Measurements from ENCODE around the gene DCHS1.
A peak's percentile ranks its signal among the peaks of the same experiment; 100 is the strongest.

DCHS1 gene

GRCh38 chr11:6604081-6604626 lies 51.5 kb downstream of the DCHS1 start:
- WGBS, 2 experiments, result 0% methylated on average over 20 of the region's 20 CpGs
- Histone ChIP-seq H3K27me3 (ENCODE audit: control insufficient read depth, insufficient read depth, low read length, poor library complexity, severe bottlenecking) (no peaks in the 10 kb centered on the region), H3K4me3 (ENCODE audit: insufficient read depth, low read depth, low read length) (peak overlapping the region; percentile 57), H3K4me1 (ENCODE audit: control insufficient read depth, insufficient read depth, low read length) (peaks cover 26% of the 10 kb centered on the region), H3K9me3 (ENCODE audit: control insufficient read depth, low read length) (no peaks in the 10 kb centered on the region), H3K36me3 (ENCODE audit: control insufficient read depth, insufficient read depth, low read length) (peaks cover 32% of the 10 kb centered on the region), H3K27ac (ENCODE audit: insufficient read depth, low read depth, low read length, poor library complexity, severe bottlenecking) (peak overlapping the region; percentile 86)

- H3K4me3 ChIP-seq (ENCODE audit: insufficient read depth, low read depth, low read length), result peak within 1 kb of the TSS; percentile 57
- no peaks in the 10 kb centered on the region for H3K9me3 ChIP-seq (ENCODE audit: control insufficient read depth, low read length)
- H3K27me3 ChIP-seq (ENCODE audit: control insufficient read depth, insufficient read depth, low read length, poor library complexity, severe bottlenecking), result no peaks in the 10 kb centered on the region
- 0% methylated on average over 72 of the region's 72 CpGs for WGBS, 2 experiments
- peaks cover 27% of the 10 kb centered on the region for H3K36me3 ChIP-seq (ENCODE audit: control insufficient read depth, insufficient read depth, low read length)
- peaks cover 26% of the 10 kb centered on the region for H3K4me1 ChIP-seq (ENCODE audit: control insufficient read depth, insufficient read depth, low read length)
- H3K27ac ChIP-seq (ENCODE audit: insufficient read depth, low read depth, low read length, poor library complexity, severe bottlenecking), result peak within 1 kb of the TSS; percentile 86
These were observed 52.1 kb downstream of the DCHS1 start, which contains the start of the genes ILK and RRP8 for GRCh38 chr11:6603287-6604080. Gene ILK, plus strand, starts transcription at chr11:6603774. Its CDS starts 498 bp downstream, at chr11:6604272. Gene RRP8, minus strand, starts transcription at chr11:6603616. Its CDS starts 114 bp downstream, at chr11:6603502.

GRCh38 chr11:6602096-6602940 lies 53.3 kb downstream of the DCHS1 start:
- Histone ChIP-seq H3K36me3 (ENCODE audit: control insufficient read depth, insufficient read depth, low read length) (peaks cover 21% of the 10 kb centered on the region), H3K4me1 (ENCODE audit: control insufficient read depth, insufficient read depth, low read length) (peaks cover 26% of the 10 kb centered on the region), H3K27me3 (ENCODE audit: control insufficient read depth, insufficient read depth, low read length, poor library complexity, severe bottlenecking) (no peaks in the 10 kb centered on the region), H3K27ac (ENCODE audit: insufficient read depth, low read depth, low read length, poor library complexity, severe bottlenecking) (no peak overlapping the region), H3K4me3 (ENCODE audit: insufficient read depth, low read depth, low read length) (peak overlapping the region; percentile 57), H3K9me3 (ENCODE audit: control insufficient read depth, low read length) (no peaks in the 10 kb centered on the region)
- 75 to 76% methylated on average over 6 to 7 of the region's 7 CpGs for WGBS, 2 experiments

GRCh38 chr11:6601041-6601461 lies 54.6 kb downstream of the DCHS1 start:
- peaks cover 18% of the 10 kb centered on the region for H3K4me1 ChIP-seq (ENCODE audit: control insufficient read depth, insufficient read depth, low read length)
- no peak overlapping the region for H3K27ac ChIP-seq (ENCODE audit: insufficient read depth, low read depth, low read length, poor library complexity, severe bottlenecking)
- WGBS, 2 experiments, result 95 to 98% methylated on average over 13 of the region's 13 CpGs
- H3K27me3 ChIP-seq (ENCODE audit: control insufficient read depth, insufficient read depth, low read length, poor library complexity, severe bottlenecking), result no peaks in the 10 kb centered on the region
- no peaks in the 10 kb centered on the region for H3K9me3 ChIP-seq (ENCODE audit: control insufficient read depth, low read length)
- peaks cover 21% of the 10 kb centered on the region for H3K36me3 ChIP-seq (ENCODE audit: control insufficient read depth, insufficient read depth, low read length)
- no peak overlapping the region for H3K4me3 ChIP-seq (ENCODE audit: insufficient read depth, low read depth, low read length)

GRCh38 chr11:6599881-6600390 lies 55.7 kb downstream of the DCHS1 start:
- H3K27me3 ChIP-seq (ENCODE audit: control insufficient read depth, insufficient read depth, low read length, poor library complexity, severe bottlenecking), result no peaks in the 10 kb centered on the region
- H3K9me3 ChIP-seq (ENCODE audit: control insufficient read depth, low read length), result no peaks in the 10 kb centered on the region
- no peak overlapping the region for H3K4me3 ChIP-seq (ENCODE audit: insufficient read depth, low read depth, low read length)
- H3K27ac ChIP-seq (ENCODE audit: insufficient read depth, low read depth, low read length, poor library complexity, severe bottlenecking), result no peak overlapping the region
- H3K36me3 ChIP-seq (ENCODE audit: control insufficient read depth, insufficient read depth, low read length), result peaks cover 21% of the 10 kb centered on the region
- 94% methylated on average over 2 of the region's 2 CpGs for WGBS, 2 experiments
- peaks cover 12% of the 10 kb centered on the region for H3K4me1 ChIP-seq (ENCODE audit: control insufficient read depth, insufficient read depth, low read length)

GRCh38 chr11:6599449-6599848 lies 56.2 kb downstream of the DCHS1 start:
- Histone ChIP-seq H3K9me3 (ENCODE audit: control insufficient read depth, low read length) (no peaks in the 10 kb centered on the region), H3K4me1 (ENCODE audit: control insufficient read depth, insufficient read depth, low read length) (peaks cover 10% of the 10 kb centered on the region), H3K27ac (ENCODE audit: insufficient read depth, low read depth, low read length, poor library complexity, severe bottlenecking) (no peak overlapping the region), H3K4me3 (ENCODE audit: insufficient read depth, low read depth, low read length) (no peak overlapping the region), H3K36me3 (ENCODE audit: control insufficient read depth, insufficient read depth, low read length) (peaks cover 21% of the 10 kb centered on the region), H3K27me3 (ENCODE audit: control insufficient read depth, insufficient read depth, low read length, poor library complexity, severe bottlenecking) (no peaks in the 10 kb centered on the region)
- 87 to 89% methylated on average over 1 of the region's 1 CpG for WGBS, 2 experiments

- Histone ChIP-seq H3K4me1 (ENCODE audit: control insufficient read depth, insufficient read depth, low read length) (peaks cover 9% of the 10 kb centered on the region), H3K9me3 (ENCODE audit: control insufficient read depth, low read length) (no peaks in the 10 kb centered on the region), H3K27me3 (ENCODE audit: control insufficient read depth, insufficient read depth, low read length, poor library complexity, severe bottlenecking) (no peaks in the 10 kb centered on the region), H3K27ac (ENCODE audit: insufficient read depth, low read depth, low read length, poor library complexity, severe bottlenecking) (no peak overlapping the region), H3K4me3 (ENCODE audit: insufficient read depth, low read depth, low read length) (no peak overlapping the region), H3K36me3 (ENCODE audit: control insufficient read depth, insufficient read depth, low read length) (peaks cover 21% of the 10 kb centered on the region)
- WGBS, 2 experiments, result 96 to 97% methylated on average over 3 of the region's 3 CpGs
These were observed 57.1 kb downstream of the DCHS1 start for GRCh38 chr11:6598555-6598954.

- Histone ChIP-seq H3K36me3 (ENCODE audit: control insufficient read depth, insufficient read depth, low read length) (peaks cover 21% of the 10 kb centered on the region), H3K9me3 (ENCODE audit: control insufficient read depth, low read length) (no peaks in the 10 kb centered on the region), H3K27me3 (ENCODE audit: control insufficient read depth, insufficient read depth, low read length, poor library complexity, severe bottlenecking) (no peaks in the 10 kb centered on the region), H3K4me3 (ENCODE audit: insufficient read depth, low read depth, low read length) (no peak overlapping the region), H3K27ac (ENCODE audit: insufficient read depth, low read depth, low read length, poor library complexity, severe bottlenecking) (peak overlapping the region; percentile 26), H3K4me1 (ENCODE audit: control insufficient read depth, insufficient read depth, low read length) (peaks cover 5% of the 10 kb centered on the region)
- WGBS, 2 experiments, result 68 to 80% methylated on average over 5 of the region's 5 CpGs
These were observed 59.3 kb downstream of the DCHS1 start for GRCh38 chr11:6596239-6596877.

- peaks cover 3% of the 10 kb centered on the region for H3K36me3 ChIP-seq (ENCODE audit: control insufficient read depth, insufficient read depth, low read length)
- 91 to 92% methylated on average over 3 of the region's 3 CpGs for WGBS, 2 experiments
- H3K9me3 ChIP-seq (ENCODE audit: control insufficient read depth, low read length), result no peaks in the 10 kb centered on the region
- peaks cover 5% of the 10 kb centered on the region for H3K4me1 ChIP-seq (ENCODE audit: control insufficient read depth, insufficient read depth, low read length)
- H3K27ac ChIP-seq (ENCODE audit: insufficient read depth, low read depth, low read length, poor library complexity, severe bottlenecking), result no peak overlapping the region
- H3K27me3 ChIP-seq (ENCODE audit: control insufficient read depth, insufficient read depth, low read length, poor library complexity, severe bottlenecking), result no peaks in the 10 kb centered on the region
- H3K4me3 ChIP-seq (ENCODE audit: insufficient read depth, low read depth, low read length), result no peak overlapping the region
These were observed 61.4 kb downstream of the DCHS1 start for GRCh38 chr11:6594142-6594768.

Measured in ectodermal cell (in vitro differentiated cells).